ENCODE data around the gene PTPRD.

The PTPRD gene

GRCh38 chr9:8337834-8338766 lies 2274.7 kb downstream of the PTPRD start:
- DNase-seq (ENCODE audit: low read depth in 2 of 2) = no peak

GRCh38 chr9:8332871-8333270 lies 2279.9 kb downstream of the PTPRD start:
- no peak for DNase-seq (ENCODE audit: low read depth in 2 of 2)

DNA sequence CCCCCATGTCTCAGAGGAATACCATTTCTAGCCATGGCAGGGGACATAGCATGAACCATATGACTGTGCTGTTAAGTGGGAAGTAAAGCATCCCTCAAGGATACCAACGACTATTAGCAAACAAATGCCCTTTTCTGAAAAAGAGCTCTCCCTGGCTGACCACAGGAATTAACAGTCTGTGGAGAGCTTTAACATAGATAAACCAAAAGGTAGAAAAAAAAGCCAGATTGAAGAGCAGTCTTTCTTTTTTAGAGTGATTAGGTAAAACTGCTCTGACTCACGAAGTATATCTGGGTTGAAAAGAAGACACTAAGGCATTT lies 2280.5 kb downstream of the PTPRD start:
- no peak for DNase-seq (ENCODE audit: low read depth in 2 of 2)

- DNase-seq (ENCODE audit: low read depth in 2 of 2) = no peak
These were observed 2281.1 kb downstream of the PTPRD start for GRCh38 chr9:8331507-8332330.

GRCh38 chr9:8329561-8330283 lies 2283.1 kb downstream of the PTPRD start:
- no peak for DNase-seq (ENCODE audit: low read depth in 2 of 2)

- no peak for DNase-seq (ENCODE audit: low read depth in 2 of 2)
These were observed 2297.6 kb downstream of the PTPRD start for GRCh38 chr9:8315211-8315610.

- no peak for DNase-seq (ENCODE audit: low read depth in 2 of 2)
These were observed 2303.5 kb downstream of the PTPRD start for GRCh38 chr9:8309258-8309657.

- no peak for DNase-seq (ENCODE audit: low read depth in 2 of 2)
These were observed 2308.1 kb downstream of the PTPRD start for GRCh38 chr9:8304720-8305119.

DNA sequence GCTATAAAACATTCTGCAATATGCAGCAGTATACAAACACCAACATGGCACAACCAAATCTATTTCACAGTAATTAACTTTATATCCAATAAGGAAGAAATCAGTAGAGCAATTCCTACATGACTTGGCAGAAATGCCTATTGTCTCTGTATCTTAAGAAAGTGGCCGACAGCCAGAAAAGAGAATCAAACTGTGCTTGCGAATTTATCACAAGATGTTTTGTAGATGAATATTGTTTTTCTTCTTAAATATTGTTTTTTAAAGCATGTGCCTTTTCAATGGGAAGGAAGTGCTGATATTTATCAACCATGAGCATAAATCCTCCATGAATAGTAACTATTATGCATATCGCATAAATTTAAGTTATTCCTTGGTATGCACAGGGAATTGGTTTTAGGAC lies 2311.5 kb downstream of the PTPRD start:
- DNase-seq (ENCODE audit: low read depth in 2 of 2) = no peak

DNA sequence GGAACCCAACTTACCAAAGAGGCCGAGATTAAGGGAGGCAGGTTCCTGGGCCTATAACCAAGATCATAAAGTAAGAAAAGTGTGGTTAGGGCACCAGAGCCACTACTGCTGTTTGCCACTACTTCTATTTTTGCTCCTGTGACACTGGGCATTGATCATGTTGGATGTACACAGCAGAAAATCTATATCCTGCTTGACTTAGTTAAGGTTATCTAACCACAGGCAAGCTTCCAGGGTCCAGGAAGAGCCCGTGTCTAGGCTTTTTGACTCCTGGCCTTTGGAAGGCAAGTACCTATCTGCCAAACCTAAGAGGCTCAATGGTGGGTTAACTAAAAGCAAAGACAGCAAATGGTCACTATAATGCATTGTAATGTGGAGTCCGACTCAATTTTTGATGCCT lies 2315.8 kb downstream of the PTPRD start:
- DNase-seq (ENCODE audit: low read depth in 2 of 2) = no peak

DNA sequence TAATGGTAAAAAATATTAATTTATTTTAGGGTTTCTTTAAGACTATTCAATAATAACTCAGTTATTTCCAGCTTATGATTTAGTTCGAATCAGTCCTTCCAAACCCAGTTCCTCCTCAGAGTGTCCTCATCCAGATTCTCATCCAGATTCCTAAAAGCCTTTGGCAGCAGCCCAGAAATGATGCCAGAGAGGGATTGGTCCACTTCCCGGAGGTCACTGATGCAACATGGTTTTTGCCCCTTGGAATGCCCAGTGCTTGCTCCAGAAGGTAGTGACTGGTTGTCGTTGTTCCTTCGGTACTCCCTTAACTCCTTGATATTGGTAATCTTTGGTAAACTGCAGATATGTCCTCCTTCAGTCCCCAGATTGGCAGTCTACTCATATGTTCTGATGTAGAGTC lies 2320.1 kb downstream of the PTPRD start:
- no peak for DNase-seq (ENCODE audit: low read depth in 2 of 2)

DNA sequence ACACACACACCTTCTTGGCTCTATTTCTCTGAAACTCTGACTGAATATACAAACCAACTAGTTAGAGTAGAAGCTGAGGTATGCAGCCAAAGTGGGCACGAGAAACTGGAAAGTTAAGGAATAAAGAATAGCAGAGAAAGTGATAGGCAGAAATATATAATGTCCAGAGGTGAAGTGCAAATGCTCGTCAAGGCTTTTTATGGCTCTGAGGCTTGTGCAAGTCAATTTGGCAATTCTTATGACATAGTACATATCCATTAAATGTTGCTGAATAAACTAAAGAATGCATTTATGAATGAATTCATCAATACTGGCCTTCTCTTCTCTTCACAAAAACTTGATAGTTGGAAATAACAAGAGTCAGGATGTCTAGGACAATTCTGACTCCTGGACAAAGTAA lies 2323.1 kb downstream of the PTPRD start:
- DNase-seq (ENCODE audit: low read depth in 2 of 2) = no peak

DNA sequence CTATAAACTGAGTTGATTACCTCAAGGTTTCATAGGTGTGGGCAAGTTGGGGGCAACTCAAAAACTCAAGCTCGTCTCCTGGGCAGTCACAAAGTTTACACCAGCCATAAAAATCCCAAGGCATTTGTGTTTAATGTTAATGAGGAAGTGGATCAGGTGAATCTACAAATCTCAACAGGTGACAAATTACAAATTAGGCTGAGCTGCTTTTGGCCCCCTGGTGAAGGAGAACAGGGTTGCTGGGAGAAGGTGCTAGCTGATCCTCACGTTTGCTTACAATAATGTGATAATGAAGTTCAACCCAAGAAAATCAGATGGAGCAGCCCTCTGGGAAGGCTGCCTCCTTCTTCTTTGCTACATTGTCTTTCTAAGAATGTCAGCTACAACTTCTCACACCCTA lies 2324.8 kb downstream of the PTPRD start:
- no peak for DNase-seq (ENCODE audit: low read depth in 2 of 2)

- DNase-seq (ENCODE audit: low read depth in 2 of 2) = no peak
These were observed 2325.3 kb downstream of the PTPRD start for GRCh38 chr9:8287501-8287900.

GRCh38 chr9:8284884-8285283 lies 2327.9 kb downstream of the PTPRD start:
- DNase-seq (ENCODE audit: low read depth in 2 of 2) = no peak

GRCh38 chr9:8282535-8282934 lies 2330.3 kb downstream of the PTPRD start:
- DNase-seq (ENCODE audit: low read depth in 2 of 2) = no peak

DNA sequence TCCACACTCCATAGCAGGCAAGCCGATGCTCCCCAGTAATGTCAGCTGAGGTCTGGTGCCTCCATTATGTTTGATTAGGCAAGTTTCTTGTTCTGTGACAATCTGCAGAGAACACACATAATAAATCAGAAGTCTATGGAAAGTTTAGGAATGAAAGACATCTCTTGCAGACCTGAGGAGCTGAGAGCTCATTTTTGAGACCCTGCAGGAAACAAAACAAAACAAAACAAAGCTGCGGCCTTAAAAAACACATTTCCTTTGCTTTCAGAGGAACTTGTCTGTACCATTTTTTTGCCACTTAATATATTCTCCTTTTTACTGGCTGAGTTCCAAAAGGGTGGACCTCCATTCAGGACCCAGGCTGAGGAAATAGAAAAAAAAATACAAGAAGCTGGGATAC lies 2332.0 kb downstream of the PTPRD start:
- no peak for DNase-seq (ENCODE audit: low read depth in 2 of 2)

DNA sequence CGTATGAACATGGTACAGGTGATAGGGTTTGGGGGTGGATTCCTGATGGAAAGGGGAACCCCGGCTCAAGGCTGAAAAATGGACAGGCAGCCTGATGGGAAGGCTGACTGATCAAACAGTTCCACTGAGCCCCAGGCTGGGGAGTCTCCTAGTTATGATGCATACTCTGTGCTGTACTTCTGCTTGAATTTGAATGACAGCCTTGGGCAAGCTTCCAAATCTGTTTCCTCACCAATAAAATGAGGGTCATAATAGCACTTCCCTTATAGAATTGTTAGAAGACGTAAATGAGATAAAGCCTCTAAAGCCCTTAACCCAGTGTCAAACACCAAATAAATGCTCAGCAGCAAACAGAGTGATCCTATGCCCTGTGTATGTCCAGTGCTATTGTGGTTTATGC lies 2334.8 kb downstream of the PTPRD start:
- no peak for DNase-seq (ENCODE audit: low read depth in 2 of 2)

GRCh38 chr9:8270235-8270634 lies 2342.6 kb downstream of the PTPRD start:
- DNase-seq (ENCODE audit: low read depth in 2 of 2) = no peak

DNA sequence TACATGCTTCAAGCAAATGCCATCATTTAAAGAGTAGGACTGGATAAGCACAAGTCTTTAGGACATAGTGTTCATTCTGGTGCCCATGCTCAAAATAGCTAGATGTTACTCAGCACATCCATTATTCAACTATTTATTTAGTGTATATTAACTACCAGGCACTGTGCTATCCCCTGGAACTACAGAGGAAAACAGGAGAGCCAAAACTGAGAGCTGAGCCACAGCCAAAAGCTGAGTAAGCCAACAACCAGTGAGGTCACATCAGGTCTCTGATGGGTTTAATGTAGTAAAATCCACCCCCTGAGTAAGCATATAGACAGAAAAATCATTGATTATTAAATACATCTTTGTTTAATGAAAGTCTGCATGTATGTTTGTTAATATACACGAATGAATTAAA lies 2343.9 kb downstream of the PTPRD start:
- no peak for DNase-seq (ENCODE audit: low read depth in 2 of 2)

GRCh38 chr9:8268216-8268878 lies 2344.5 kb downstream of the PTPRD start:
- DNase-seq (ENCODE audit: low read depth in 2 of 2) = no peak

- no peak for DNase-seq (ENCODE audit: low read depth in 2 of 2)
These were observed 2345.2 kb downstream of the PTPRD start for GRCh38 chr9:8267636-8268035.

Measured in stimulated activated CD8-positive, alpha-beta memory T cell treated with anti-CD3 and anti-CD28 coated beads, Interleukin-15, amount 100 ng/mL, for 4 hours (primary cell).